Measurements from ENCODE around the gene RUSC2. TPM values are rescaled to one million over a fixed set of nuclear protein-coding genes. Genes with fewer than 3 reads are reported as not detected.

Gene RUSC2
- polyA plus RNA-seq, 2 of the 4 experiments (the other 2 are of a cell fraction), result 15.9 to 21.2 TPM

DNA sequence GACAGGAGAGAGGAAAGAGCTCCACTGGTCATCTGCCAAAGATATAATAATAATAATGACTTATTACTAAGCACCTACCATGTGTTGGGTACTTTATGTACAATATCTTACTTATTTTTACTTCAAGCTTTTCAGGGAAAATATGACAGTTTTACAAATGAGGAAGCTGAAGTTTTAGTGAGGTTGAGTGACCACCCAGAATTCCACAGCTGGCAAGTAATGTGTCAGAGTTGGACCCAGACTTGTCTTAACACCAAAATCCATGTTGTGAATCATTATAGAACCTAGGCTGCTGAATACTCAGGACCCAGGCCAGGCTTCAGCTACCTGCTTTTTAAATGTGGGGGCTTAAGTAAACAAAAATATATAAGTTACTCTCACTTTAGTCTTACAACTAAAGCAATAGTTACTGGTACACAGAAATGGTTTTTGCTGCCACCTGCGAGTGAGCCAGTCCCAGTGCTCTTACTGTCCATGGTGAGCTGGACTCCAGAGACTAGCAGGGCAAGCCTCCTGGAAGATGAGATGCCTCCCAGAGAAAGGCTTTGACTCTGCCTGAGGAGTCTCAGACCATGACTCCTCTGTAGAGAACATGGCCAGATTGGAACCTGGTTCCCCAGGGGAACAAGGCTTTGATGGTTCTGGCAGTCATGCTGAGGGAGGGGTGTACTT is 29.9 kb downstream of the RUSC2 start:
- WGBS (ENCODE audit: missing lambda C conversion rate), result 91% methylated on average over 1 of the region's 1 CpG
- DNase-seq (ENCODE audit: low read depth in 1 of 2, low spot score in 1 of 2) (no peak), ATAC-seq (no peak), FAIRE-seq (no peak)
- peaks cover 94% of the 10 kb centered on the region for H3K4me1 ChIP-seq
- TF ChIP-seq, protein P1, sequence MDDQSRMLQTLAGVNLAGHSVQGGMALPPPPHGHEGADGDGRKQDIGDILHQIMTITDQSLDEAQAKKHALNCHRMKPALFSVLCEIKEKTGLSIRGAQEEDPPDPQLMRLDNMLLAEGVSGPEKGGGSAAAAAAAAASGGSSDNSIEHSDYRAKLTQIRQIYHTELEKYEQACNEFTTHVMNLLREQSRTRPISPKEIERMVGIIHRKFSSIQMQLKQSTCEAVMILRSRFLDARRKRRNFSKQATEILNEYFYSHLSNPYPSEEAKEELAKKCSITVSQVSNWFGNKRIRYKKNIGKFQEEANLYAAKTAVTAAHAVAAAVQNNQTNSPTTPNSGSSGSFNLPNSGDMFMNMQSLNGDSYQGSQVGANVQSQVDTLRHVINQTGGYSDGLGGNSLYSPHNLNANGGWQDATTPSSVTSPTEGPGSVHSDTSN (IDR thresholded peaks at IDR 0.05), result no peak
- TF ChIP-seq POLR2A (IDR thresholded peaks at IDR 0.05; ENCODE audit: low read length) (no peak), RNF2 (IDR thresholded peaks at IDR 0.05; ENCODE audit: borderline replicate concordance, low read depth) (no peak), HOXB13 (CRISPR knock-in tag; IDR thresholded peaks at IDR 0.05; ENCODE audit: low read depth) (0 out of 2 replicates have a peak, but pooled peaks have one; percentile 17)
- TF ChIP-seq, protein P2, sequence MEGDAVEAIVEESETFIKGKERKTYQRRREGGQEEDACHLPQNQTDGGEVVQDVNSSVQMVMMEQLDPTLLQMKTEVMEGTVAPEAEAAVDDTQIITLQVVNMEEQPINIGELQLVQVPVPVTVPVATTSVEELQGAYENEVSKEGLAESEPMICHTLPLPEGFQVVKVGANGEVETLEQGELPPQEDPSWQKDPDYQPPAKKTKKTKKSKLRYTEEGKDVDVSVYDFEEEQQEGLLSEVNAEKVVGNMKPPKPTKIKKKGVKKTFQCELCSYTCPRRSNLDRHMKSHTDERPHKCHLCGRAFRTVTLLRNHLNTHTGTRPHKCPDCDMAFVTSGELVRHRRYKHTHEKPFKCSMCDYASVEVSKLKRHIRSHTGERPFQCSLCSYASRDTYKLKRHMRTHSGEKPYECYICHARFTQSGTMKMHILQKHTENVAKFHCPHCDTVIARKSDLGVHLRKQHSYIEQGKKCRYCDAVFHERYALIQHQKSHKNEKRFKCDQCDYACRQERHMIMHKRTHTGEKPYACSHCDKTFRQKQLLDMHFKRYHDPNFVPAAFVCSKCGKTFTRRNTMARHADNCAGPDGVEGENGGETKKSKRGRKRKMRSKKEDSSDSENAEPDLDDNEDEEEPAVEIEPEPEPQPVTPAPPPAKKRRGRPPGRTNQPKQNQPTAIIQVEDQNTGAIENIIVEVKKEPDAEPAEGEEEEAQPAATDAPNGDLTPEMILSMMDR (IDR thresholded peaks at IDR 0.05), result no peak
- TF ChIP-seq, protein P3, sequence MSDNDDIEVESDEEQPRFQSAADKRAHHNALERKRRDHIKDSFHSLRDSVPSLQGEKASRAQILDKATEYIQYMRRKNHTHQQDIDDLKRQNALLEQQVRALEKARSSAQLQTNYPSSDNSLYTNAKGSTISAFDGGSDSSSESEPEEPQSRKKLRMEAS (IDR thresholded peaks at IDR 0.05), result no peak
- H3K27ac ChIP-seq, result peak overlapping the region; percentile 95 to 96
- H3K4me2 ChIP-seq, result peak overlapping the region; percentile 70
- H3K9me3 ChIP-seq, result no peaks in the 10 kb centered on the region
- H3K4me3 ChIP-seq, result peak overlapping the region; percentile 2; the same call in 1 of the 3 replicates
- ChIA-PET POLR2A (interaction anchor here (0.5 to 3.2 kb wide), 4 partner anchors 30 to 417 kb away, joined by 3 to 18 read pairs (median 4); partner anchors contain the start of genes RUSC2 and STOML2), CTCF (interaction anchor here (1.3 to 10.0 kb wide), 11 partner anchors 9 to 403 kb away, joined by 3 to 146 read pairs (median 6); partner anchors contain the start of gene RUSC2)

DNA sequence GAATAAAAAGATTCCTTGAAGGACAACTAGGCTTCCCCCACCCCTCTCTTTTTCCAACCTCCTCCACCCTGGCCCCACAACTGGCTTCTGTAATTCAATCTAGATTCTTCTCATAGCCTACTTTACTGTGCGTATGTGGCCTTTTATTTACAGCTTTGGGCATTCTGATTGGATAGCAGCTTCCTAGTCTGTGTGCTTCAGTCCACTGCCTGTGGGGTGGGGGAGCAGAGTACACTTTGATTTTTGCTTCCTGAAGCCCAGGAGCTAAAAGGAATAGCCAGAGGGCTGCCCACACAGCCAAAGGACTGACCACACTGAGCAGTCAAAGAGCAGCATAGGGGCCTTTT is 30.4 kb downstream of the RUSC2 start:
- Histone ChIP-seq H3K9me3 (no peaks in the 10 kb centered on the region), H3K27ac (peak overlapping the region; percentile 95 to 96), H3K4me3 (no peak overlapping the region; the same call in 2 of the 3 replicates), H3K4me2 (peak overlapping the region; percentile 70), H3K4me1 (peaks cover 94% of the 10 kb centered on the region)
- ChIA-PET CTCF (interaction anchor here (1.3 to 10.0 kb wide), 10 partner anchors 9 to 403 kb away, joined by 3 to 146 read pairs (median 6); partner anchors contain the start of gene RUSC2), POLR2A (interaction anchor here (0.6 to 3.2 kb wide), 4 partner anchors 31 to 417 kb away, joined by 3 to 18 read pairs (median 6); partner anchors contain the start of genes RUSC2 and STOML2)
- FAIRE-seq, result no peak
- no peak for DNase-seq (ENCODE audit: low read depth in 1 of 2, low spot score in 1 of 2)
- no peak for ATAC-seq
- 61% methylated on average over 1 of the region's 1 CpG for WGBS (ENCODE audit: missing lambda C conversion rate)
- TF ChIP-seq MYC (IDR thresholded peaks at IDR 0.05; ENCODE audit: borderline replicate concordance, low read length), result no peak
- no peak for TF ChIP-seq RARB (CRISPR knock-in tag; IDR thresholded peaks at IDR 0.05)
- TF ChIP-seq, protein P4, sequence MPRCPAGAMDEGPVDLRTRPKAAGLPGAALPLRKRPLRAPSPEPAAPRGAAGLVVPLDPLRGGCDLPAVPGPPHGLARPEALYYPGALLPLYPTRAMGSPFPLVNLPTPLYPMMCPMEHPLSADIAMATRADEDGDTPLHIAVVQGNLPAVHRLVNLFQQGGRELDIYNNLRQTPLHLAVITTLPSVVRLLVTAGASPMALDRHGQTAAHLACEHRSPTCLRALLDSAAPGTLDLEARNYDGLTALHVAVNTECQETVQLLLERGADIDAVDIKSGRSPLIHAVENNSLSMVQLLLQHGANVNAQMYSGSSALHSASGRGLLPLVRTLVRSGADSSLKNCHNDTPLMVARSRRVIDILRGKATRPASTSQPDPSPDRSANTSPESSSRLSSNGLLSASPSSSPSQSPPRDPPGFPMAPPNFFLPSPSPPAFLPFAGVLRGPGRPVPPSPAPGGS (IDR thresholded peaks at IDR 0.05), result no peak
- TF ChIP-seq KDM1A (IDR thresholded peaks at IDR 0.05; ENCODE audit: low read depth), result no peak
- TF ChIP-seq, protein P5, sequence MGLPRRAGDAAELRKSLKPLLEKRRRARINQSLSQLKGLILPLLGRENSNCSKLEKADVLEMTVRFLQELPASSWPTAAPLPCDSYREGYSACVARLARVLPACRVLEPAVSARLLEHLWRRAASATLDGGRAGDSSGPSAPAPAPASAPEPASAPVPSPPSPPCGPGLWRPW (IDR thresholded peaks at IDR 0.05), result no peak
- no peak for TF ChIP-seq CEBPB (IDR thresholded peaks at IDR 0.05)
- TF ChIP-seq EHF (CRISPR knock-in tag; IDR thresholded peaks at IDR 0.05), result no peak
- TF ChIP-seq BHLHE40 (IDR thresholded peaks at IDR 0.05; ENCODE audit: low read depth, low read length), result no peak
- no peak for TF ChIP-seq POLR2AphosphoS2 (conservative IDR thresholded peaks at IDR 0.05; ENCODE audit: low read length)
- no peak for TF ChIP-seq CHD2 (IDR thresholded peaks at IDR 0.05; ENCODE audit: low read length, partially characterized antibody)

DNA sequence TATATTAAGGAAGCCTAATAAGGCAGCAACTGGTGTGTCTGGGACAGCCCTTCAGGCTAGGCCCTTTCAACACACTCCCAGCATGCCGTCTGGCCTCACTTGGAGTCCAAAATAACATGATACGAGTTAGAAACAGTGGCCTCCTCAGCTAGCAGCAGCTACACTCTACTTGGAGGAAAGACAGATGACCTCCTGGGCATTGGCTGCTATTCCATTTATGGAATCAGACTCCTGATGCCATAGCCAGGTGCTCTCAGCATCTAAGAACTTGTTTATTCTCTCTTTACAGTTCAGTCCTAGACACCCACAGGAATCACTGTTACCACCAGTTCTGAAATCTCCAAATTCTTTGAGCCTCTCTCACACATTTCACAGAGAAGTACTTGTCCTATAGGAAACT is 31.8 kb downstream of the RUSC2 start:
- 50% methylated on average over 2 of the region's 2 CpGs for WGBS (ENCODE audit: missing lambda C conversion rate)
- Histone ChIP-seq H3K4me2 (peak overlapping the region; percentile 70), H3K9me3 (no peaks in the 10 kb centered on the region), H3K4me3 (no peak overlapping the region), H3K27ac (peak overlapping the region; percentile 95 to 96), H3K4me1 (peaks cover 91% of the 10 kb centered on the region)
- ATAC-seq (no peak), FAIRE-seq (no peak), DNase-seq (ENCODE audit: low read depth in 1 of 2, low spot score in 1 of 2) (peak in 1 of 2 experiments; percentile 26)
- CTCF ChIA-PET, result interaction anchor here (0.8 to 10.0 kb wide), 11 partner anchors 9 to 125 kb away, joined by 3 to 146 read pairs (median 4); partner anchors contain the start of gene RUSC2
- POLR2A ChIA-PET, result interaction anchor here (1.7 to 1.8 kb wide), 2 partner anchors 11 to 32 kb away, joined by 5 to 7 read pairs; partner anchors contain the start of gene RUSC2
- no peak for TF ChIP-seq HOXA7 (CRISPR knock-in tag; IDR thresholded peaks at IDR 0.05)
- TF ChIP-seq, protein P6, sequence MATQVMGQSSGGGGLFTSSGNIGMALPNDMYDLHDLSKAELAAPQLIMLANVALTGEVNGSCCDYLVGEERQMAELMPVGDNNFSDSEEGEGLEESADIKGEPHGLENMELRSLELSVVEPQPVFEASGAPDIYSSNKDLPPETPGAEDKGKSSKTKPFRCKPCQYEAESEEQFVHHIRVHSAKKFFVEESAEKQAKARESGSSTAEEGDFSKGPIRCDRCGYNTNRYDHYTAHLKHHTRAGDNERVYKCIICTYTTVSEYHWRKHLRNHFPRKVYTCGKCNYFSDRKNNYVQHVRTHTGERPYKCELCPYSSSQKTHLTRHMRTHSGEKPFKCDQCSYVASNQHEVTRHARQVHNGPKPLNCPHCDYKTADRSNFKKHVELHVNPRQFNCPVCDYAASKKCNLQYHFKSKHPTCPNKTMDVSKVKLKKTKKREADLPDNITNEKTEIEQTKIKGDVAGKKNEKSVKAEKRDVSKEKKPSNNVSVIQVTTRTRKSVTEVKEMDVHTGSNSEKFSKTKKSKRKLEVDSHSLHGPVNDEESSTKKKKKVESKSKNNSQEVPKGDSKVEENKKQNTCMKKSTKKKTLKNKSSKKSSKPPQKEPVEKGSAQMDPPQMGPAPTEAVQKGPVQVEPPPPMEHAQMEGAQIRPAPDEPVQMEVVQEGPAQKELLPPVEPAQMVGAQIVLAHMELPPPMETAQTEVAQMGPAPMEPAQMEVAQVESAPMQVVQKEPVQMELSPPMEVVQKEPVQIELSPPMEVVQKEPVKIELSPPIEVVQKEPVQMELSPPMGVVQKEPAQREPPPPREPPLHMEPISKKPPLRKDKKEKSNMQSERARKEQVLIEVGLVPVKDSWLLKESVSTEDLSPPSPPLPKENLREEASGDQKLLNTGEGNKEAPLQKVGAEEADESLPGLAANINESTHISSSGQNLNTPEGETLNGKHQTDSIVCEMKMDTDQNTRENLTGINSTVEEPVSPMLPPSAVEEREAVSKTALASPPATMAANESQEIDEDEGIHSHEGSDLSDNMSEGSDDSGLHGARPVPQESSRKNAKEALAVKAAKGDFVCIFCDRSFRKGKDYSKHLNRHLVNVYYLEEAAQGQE (IDR thresholded peaks at IDR 0.05), result no peak
- TF ChIP-seq EP300 (IDR thresholded peaks at IDR 0.05), result no peak
- TF ChIP-seq, protein P7, sequence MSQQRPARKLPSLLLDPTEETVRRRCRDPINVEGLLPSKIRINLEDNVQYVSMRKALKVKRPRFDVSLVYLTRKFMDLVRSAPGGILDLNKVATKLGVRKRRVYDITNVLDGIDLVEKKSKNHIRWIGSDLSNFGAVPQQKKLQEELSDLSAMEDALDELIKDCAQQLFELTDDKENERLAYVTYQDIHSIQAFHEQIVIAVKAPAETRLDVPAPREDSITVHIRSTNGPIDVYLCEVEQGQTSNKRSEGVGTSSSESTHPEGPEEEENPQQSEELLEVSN (IDR thresholded peaks at IDR 0.05; ENCODE audit: borderline replicate concordance, low read depth), result no peak
- TF ChIP-seq ZC3H11A (IDR thresholded peaks at IDR 0.05), result no peak
- TF ChIP-seq, protein P8, sequence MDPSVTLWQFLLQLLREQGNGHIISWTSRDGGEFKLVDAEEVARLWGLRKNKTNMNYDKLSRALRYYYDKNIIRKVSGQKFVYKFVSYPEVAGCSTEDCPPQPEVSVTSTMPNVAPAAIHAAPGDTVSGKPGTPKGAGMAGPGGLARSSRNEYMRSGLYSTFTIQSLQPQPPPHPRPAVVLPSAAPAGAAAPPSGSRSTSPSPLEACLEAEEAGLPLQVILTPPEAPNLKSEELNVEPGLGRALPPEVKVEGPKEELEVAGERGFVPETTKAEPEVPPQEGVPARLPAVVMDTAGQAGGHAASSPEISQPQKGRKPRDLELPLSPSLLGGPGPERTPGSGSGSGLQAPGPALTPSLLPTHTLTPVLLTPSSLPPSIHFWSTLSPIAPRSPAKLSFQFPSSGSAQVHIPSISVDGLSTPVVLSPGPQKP (IDR thresholded peaks at IDR 0.05; ENCODE audit: low read depth, low read length), result no peak
